GM12892 (cell line): ENCODE data around the gene ZNF185.

ENCODE experiments used
- POLR2A ChIP-seq: IDR thresholded peaks from 2 replicates; pipeline ENCODE4 v1.6.1; 2011; ENCODE audit warnings: low read depth, low read length, control low read depth
- POLR2AphosphoS5 ChIP-seq: IDR thresholded peaks from 2 replicates; pipeline ENCODE4 v1.6.1; 2011; ENCODE audit warnings: low read depth, low read length, control low read depth

- TF ChIP-seq POLR2A (no peak), POLR2AphosphoS5 (no peak)
Observed at GRCh38 chrX:152898442-152898841, 575 bp downstream of the ZNF185 start.
